Neural progenitor cell (in vitro differentiated cells): ENCODE data around the gene ARHGEF6.

ENCODE experiments used
- CTCF ChIP-seq: fragments of 200-600 bp; sonication (generic); IDR thresholded peaks from 2 replicates; pipeline ENCODE4 v1.5.1; 2017; ENCODE audit warnings: antibody characterized with exemption, mild to moderate bottlenecking
- EZH2 ChIP-seq: fragments of 200-600 bp; sonication (generic); IDR thresholded peaks from 2 replicates; pipeline ENCODE4 v1.6.1; 2017; ENCODE audit warnings: antibody characterized with exemption, mild to moderate bottlenecking, moderate library complexity

GRCh38 chrX:136762820-136763452 lies 17.8 kb downstream of the ARHGEF6 start:
- TF ChIP-seq CTCF, result no peak
- no peak for TF ChIP-seq EZH2
